Measurements from ENCODE around the gene PTPRA. TPM values are rescaled to one million over a fixed set of nuclear protein-coding genes. Genes with fewer than 3 reads are reported as not detected.

The PTPRA gene
- total and polyA plus RNA-seq, 2 of the 13 experiments (the other 11 are each of a cell fraction or from before 2014, with no cell fraction given) = 47.2 to 127 TPM

GRCh38 chr20:2995796-2996195 is 122.5 kb downstream of the PTPRA start (continued):
- TF ChIP-seq ETS1 (CRISPR knock-in tag; IDR thresholded peaks at IDR 0.05) = no peak
- no peak for TF ChIP-seq TAF15 (IDR thresholded peaks at IDR 0.05; ENCODE audit: low read depth, low read length, poor library complexity, severe bottlenecking)
- no peak for TF ChIP-seq SIN3B (IDR thresholded peaks at IDR 0.05; ENCODE audit: low read length)
- TF ChIP-seq HES4 (CRISPR knock-in tag; IDR thresholded peaks at IDR 0.05; ENCODE audit: borderline replicate concordance) = no peak
- no peak for TF ChIP-seq ARID5B (CRISPR knock-in tag; IDR thresholded peaks at IDR 0.05)

GRCh38 chr20:2998728-2999127 is 125.4 kb downstream of the PTPRA start:
- Histone ChIP-seq H4K20me1 (ENCODE audit: insufficient read depth, low read length) (no peaks in the 10 kb centered on the region), H3K4me1 (ENCODE audit: insufficient read depth, low read length) (peaks cover 10% of the 10 kb centered on the region), H3K4me3 (replicated peaks in 1 of 3; ENCODE audit: insufficient read depth in 1 of 3, low read depth in 2 of 3, low read length in 3 of 3) (no peak overlapping the region), H3K9ac (ENCODE audit: insufficient read depth, low read depth, low read length) (no peak overlapping the region), H3K27ac (ENCODE audit: extremely low read length, insufficient read depth, low read length) (no peak overlapping the region), H3K36me3 (replicated peaks in 1 of 2; ENCODE audit: control insufficient read depth in 1 of 2, insufficient read depth in 2 of 2, low read length in 2 of 2) (peaks cover 12 to 26% of the 10 kb centered on the region in 2 experiments), H2AFZ (ENCODE audit: low read length) (no peak overlapping the region), H3K79me2 (ENCODE audit: insufficient read depth, low read length) (no peaks in the 10 kb centered on the region), H3K27me3 (ENCODE audit: control insufficient read depth in 1 of 2, insufficient read depth in 2 of 2, low read length in 2 of 2) (no peaks in the 10 kb centered on the region), H3K9me3 (ENCODE audit: low read length) (no peaks in the 10 kb centered on the region), H3K4me2 (ENCODE audit: low read depth, low read length) (no peak overlapping the region)
- CTCF ChIA-PET (ENCODE audit: low intra/inter-chr PET ratio, low total read pairs) = no interaction called here
- in situ Hi-C loops (cut with HindIII; ENCODE audit: extremely low pct_ligation_motif_present, low pct_unique_long_range_greater_than_20kb) (no loop called here), intact Hi-C loops (cut with micrococcal nuclease; ENCODE audit: unreplicated experiment) (no loop called here)
- no TSS peak for BruUV-seq (replicated peaks)
- no peak for FAIRE-seq
- ATAC-seq = no peak
- TF ChIP-seq MXD3 (CRISPR knock-in tag; IDR thresholded peaks at IDR 0.05) (no peak), MEF2D (CRISPR knock-in tag; IDR thresholded peaks at IDR 0.05) (no peak), NBN (conservative IDR thresholded peaks at IDR 0.05) (no peak), FOXA3 (CRISPR knock-in tag; IDR thresholded peaks at IDR 0.05) (no peak), MAFG (CRISPR knock-in tag; IDR thresholded peaks at IDR 0.05) (no peak), DDIT3 (CRISPR knock-in tag; IDR thresholded peaks at IDR 0.05) (no peak), SAFB2 (CRISPR knock-in tag; IDR thresholded peaks at IDR 0.05; ENCODE audit: borderline replicate concordance, low read depth) (no peak), EHMT2 (IDR thresholded peaks at IDR 0.05; ENCODE audit: borderline replicate concordance, low read depth, low read length) (no peak)
- no peak for DNase-seq (ENCODE audit: low spot score)
- POLR2A ChIA-PET = no interaction called here
